Right ventricle myocardium inferior (tissue), 1 donor: ENCODE measurements around the gene ASIC2. TPM values are rescaled to one million over a fixed set of nuclear protein-coding genes. Genes with fewer than 3 reads are reported as not detected.
A peak's percentile ranks its signal among the peaks of the same experiment; 100 is the strongest.

Source experiments
- ATAC-seq: fragments of 200-7000 bp; cut with Tn5 transposase; one replicate; pipeline ENCODE4 v1.9.1; 2020; ENCODE audit warnings: mild to moderate bottlenecking, moderate library complexity
- DNase-seq: peaks from one replicate; pipeline ENCODE4 v3.0.0; 2021; ENCODE audit errors: missing footprints
- intact Hi-C: fragments of 100-400 bp; cut with DNase I; formaldehyde crosslinking; loops from one replicate; pipeline ENCODE4 v1.11.0; 2022
- total RNA-seq: library from RNA; stranded (reverse); fragmentation: NEBNext Ultra II Directional; extraction: Animal tissue kit (Norgen Biotek cat#: 25700); gene quantifications from one replicate; pipeline ENCODE4 v1.2.1, GENCODE V29; 2021
- donor health status: DM: no; HTN: yes; CAD: no; lungs with severe emphysema.

Gene ASIC2
- total RNA-seq, 1 donor from 2014 or later = not detected

- no peak for DNase-seq
- ATAC-seq = no peak
- intact Hi-C loops = no loop called here
These were observed 30.6 kb downstream of the ASIC2 start for GRCh38 chr17:33262266-33263123.

DNA sequence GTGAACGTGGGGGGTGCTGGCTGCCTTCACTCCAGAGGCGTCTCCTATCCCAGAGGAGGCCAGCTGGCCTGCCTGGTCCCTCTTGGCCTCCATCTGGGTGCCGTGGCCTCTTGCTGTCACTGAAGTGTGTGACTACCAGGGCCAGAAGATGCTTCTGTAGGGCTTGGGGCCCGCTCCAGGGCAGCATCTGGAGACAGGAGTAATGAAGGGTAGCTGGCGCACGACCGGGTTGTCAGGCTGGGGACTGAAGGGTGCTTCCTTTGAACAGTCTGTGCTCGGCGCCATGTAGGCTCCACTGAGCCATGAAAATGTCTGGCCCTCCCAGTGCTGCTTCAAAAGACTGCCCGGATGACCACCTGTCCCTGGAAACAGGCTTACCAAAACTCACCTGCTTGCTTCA is 31.3 kb downstream of the ASIC2 start:
- ATAC-seq (no peak), DNase-seq (no peak)
- intact Hi-C loops = no loop called here

- DNase-seq = no peak
- ATAC-seq = no peak
- intact Hi-C loops = no loop called here
These were observed 32.5 kb downstream of the ASIC2 start for GRCh38 chr17:33260638-33261037.

GRCh38 chr17:33258296-33258695 is 34.8 kb downstream of the ASIC2 start:
- no peak for ATAC-seq
- intact Hi-C loops = no loop called here
- DNase-seq = no peak

GRCh38 chr17:33245183-33245582 is 47.9 kb downstream of the ASIC2 start:
- no peak for ATAC-seq
- intact Hi-C loops = no loop called here
- DNase-seq = no peak

DNA sequence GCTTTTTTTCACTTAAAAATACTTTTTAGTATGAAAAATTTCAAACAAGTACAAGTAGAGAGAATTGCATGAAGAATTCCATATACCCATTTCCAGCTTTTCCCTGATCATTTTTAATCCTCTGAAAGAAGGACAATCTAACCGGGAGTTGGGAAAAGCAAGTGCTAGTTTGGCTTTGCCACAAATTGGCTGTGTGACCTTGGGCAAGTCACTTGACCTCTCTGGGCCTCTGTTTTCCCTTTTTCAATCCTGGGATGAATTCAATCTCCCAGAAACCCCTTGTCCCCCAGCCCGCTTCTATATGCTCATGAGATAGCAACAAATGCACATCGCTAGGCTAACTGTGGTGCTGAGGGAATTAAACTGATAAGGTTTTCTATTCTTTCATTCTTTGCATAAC is 49.4 kb downstream of the ASIC2 start:
- no peak for ATAC-seq
- intact Hi-C loops = no loop called here

GRCh38 chr17:33242375-33243124 is 50.5 kb downstream of the ASIC2 start:
- intact Hi-C loops = no loop called here
- ATAC-seq = no peak
- no peak for DNase-seq

More for the DNA sequence above, 49.4 kb downstream of the ASIC2 start:
- no peak for DNase-seq

DNA sequence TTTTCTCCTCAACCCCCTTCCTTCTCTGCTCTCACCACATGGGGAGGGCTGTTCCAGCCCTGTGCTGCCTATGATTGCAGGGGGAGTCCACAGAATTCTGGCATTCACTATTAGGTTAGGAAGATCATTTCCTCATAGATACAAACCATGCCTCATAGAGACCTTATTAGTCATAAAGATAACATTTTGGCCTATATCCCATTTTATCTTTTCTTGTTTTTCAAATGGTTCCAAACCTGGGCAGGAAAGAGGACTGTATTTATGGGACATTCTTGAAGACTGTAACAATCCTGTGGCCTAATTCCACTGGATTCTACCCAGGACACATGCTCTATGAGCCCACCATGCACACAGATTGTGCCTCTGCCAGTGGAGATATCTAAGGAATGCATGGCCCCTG is 51.7 kb downstream of the ASIC2 start:
- intact Hi-C loops = no loop called here
- DNase-seq (no peak), ATAC-seq (no peak)

DNA sequence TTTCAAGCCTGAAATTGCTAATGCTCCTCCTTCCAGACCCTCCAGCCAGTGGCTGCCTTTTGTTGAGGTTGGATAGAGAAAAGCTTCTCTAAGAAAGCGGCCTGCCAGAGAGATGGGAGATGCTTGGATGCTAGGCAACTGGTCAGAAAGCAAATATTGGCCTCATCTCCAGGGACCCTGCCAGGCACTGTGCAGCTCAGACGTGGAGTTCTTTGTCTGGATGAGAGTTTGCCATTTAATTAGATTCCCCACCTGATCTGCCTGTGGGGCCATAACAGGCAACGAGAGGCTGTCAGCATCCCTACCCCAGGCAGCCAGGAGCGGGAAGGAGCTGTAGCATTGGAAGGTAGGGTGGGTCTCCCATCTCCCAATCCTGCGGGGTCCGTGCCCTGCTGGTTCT is 52.7 kb downstream of the ASIC2 start:
- DNase-seq = no peak
- intact Hi-C loops = no loop called here
- ATAC-seq = no peak

- DNase-seq (no peak), ATAC-seq (no peak)
- intact Hi-C loops = no loop called here
These were observed 53.4 kb downstream of the ASIC2 start for GRCh38 chr17:33239702-33240101.

GRCh38 chr17:33234930-33235685 is 58.0 kb downstream of the ASIC2 start:
- intact Hi-C loops = no loop called here

GRCh38 chr17:33234233-33234632 is 58.9 kb downstream of the ASIC2 start:
- intact Hi-C loops = no loop called here
- DNase-seq = no peak

More at GRCh38 chr17:33234930-33235685, 58.0 kb downstream of the ASIC2 start:
- ATAC-seq = peak; percentile 92
- DNase-seq = peak; percentile 72

GRCh38 chr17:33233811-33234177 is 59.3 kb downstream of the ASIC2 start:
- intact Hi-C loops = no loop called here
- DNase-seq = no peak
- peak; percentile 56 for ATAC-seq

More at GRCh38 chr17:33234233-33234632, 58.9 kb downstream of the ASIC2 start:
- ATAC-seq = no peak

DNA sequence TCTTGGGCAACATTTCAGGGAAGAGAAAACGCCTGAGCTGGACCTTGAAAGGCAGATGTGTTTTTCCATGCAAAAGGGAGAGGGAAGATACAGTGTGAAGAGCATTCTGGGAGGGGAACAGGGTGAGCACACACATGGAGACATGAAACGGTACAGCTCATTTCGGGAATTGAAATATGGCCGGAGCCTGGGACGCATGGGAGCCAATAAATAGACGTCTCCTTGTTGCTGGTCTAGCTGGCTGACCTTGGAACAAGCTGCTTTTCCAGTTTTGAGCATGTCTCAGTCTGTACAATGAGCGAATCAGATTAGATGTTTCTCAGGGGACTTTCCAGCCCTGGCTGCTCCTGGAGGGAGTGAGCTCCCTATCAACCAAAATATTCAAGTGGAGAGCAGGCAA is 63.6 kb downstream of the ASIC2 start:
- intact Hi-C loops = no loop called here
- ATAC-seq (no peak), DNase-seq (no peak)

DNA sequence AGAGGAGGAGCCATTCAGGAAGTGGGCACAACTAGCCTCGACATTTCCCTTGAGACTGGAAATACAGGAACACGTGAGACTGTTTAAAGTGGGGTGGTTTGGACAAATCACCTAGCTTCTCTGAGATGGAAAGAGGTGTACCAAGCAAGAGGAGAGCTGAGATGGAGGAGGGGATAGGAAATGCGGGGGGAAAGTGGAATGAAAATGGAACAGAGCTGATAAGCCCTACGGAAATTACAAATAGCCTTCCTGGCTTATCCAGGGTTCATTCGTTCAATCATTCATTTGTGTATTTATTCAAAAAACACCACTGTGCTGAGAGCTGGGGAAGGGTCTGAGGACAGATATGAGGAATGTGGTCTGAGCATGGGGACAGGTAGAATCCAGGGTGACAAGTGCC is 64.1 kb downstream of the ASIC2 start:
- intact Hi-C loops = no loop called here
- DNase-seq = no peak

GRCh38 chr17:33228548-33228947 is 64.5 kb downstream of the ASIC2 start:
- no peak for DNase-seq
- ATAC-seq = peak; percentile 52
- intact Hi-C loops = no loop called here

More for the DNA sequence above, 64.1 kb downstream of the ASIC2 start:
- no peak for ATAC-seq

DNA sequence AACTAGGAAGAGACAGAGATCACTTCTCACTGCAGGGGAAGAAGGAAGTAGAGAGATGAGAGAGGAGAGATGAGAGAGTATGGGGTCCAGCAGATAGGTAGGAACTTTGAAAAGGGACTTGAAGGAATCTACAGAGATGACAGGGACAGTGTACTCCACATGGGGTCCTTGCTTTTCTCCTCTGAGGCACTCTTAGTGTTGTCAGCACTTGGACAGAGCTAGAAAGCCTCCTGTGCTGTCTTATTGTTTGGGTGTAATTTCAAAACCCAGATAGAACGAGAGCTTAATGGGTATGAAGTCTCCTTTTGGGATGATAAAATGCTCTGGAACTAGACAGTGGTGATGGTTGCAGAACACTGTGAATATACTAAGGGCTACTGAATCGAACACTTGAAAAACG is 65.2 kb downstream of the ASIC2 start:
- DNase-seq (no peak), ATAC-seq (no peak)
- intact Hi-C loops = no loop called here

- ATAC-seq (no peak), DNase-seq (no peak)
- intact Hi-C loops = no loop called here
These were observed 67.1 kb downstream of the ASIC2 start for GRCh38 chr17:33225994-33226393.

DNA sequence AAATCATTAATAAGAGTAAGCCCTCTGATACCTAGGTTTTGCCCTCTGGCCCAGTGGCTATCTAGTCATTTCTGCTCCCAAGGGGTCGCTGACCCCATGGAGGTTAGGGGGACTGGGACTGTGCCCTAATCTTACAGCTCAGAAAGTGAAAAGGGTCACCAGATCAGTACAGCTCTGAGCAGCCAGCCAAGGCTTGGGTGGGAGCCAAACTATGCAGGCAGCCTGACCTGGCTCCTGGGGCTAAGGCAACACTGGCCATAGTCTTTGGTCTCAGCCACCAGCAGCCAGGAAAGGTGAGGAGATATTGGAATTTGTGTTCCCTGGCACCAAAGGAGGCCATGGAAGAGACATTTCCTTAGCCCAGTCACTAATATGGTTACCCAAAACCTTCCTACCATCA is 67.6 kb downstream of the ASIC2 start:
- intact Hi-C loops = no loop called here
- ATAC-seq (peak; percentile 44), DNase-seq (no peak)
